GM19351 (cell line): Measurements from ENCODE around the gene POLR3A.

ENCODE experiments used
- ATAC-seq: cut with Tn5 transposase; IDR thresholded peaks from one replicate; pipeline ENCODE4 v1.9.1; 2021; ENCODE audit warnings: mild to moderate bottlenecking, moderate library complexity; ENCODE audit not compliant: unreplicated experiment

Gene POLR3A

DNA sequence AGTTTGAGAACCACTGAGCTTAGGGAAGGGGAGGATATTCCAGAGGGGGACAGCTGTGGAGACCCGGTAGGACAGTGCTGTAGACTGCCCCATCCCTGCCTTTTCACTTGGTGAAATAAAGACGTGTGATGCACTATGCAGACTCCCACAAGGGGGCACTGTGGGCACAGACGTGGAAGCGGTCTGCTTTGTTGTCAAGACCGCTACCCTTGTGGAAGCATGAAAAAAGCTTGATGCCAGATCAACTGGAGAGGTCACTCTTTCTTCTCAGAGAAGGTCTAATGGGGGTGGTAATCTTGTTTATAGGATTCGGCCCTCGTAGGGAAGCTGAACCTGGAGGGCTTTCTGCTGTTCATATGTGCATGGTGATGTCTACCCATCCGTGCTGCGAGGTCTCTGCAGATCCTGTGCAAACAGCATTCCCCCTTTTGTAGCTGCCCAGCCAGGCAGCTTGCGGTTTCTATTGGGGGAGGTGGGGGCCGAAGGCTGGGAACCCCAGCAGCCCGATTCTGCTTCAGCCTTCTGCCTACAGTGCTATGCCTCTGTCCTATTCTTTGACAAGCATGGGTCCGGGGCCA is 18.1 kb upstream of the POLR3A start:
- ATAC-seq = peak; percentile 60

DNA sequence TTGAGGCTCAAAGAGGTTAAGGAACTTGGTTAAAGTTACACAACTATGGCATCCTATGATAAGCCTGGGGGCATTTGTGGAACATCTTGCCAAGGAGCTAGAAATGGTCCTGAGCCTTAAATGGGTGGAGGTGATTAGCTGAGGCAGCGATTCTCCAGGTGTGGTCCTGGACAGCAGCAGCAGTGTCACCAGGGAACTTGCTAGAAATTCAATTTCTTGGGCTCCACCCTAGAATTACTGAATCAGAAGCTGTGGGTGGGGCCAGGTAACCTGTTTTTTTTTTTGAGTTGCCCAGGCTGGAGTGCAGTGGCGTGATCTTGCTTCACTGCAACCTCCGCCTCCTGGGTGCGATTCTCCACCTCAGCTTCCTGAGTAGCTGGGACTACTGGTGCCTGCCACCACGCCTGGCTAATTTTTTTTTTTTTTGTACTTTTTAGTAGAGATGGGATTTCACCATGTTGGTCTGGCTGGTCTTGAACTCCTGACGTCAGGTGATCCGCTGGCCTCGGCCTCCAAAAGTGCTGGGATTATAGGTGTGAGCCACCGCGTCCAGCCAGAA is 17.5 kb upstream of the POLR3A start:
- ATAC-seq = no peak

DNA sequence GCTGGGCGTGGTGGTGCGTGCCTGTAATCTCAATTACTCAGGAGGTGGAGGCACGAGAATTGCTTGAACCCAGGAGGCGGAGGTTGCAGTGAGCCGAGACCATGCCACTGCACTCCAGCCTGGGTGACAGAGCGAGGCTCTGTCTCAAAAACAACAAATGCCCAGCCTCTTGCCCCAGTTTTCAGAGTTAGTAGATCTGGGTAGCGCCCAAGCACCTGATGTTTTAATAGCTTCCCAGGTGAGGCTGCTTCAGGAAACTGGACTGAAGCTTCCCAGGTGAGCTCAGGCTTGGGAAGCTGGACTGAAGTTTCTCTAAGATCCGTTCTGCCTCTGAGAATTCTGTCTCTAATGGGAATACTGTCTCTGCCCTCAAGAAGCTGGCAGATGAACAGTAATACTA is 16.5 kb upstream of the POLR3A start:
- ATAC-seq = no peak

DNA sequence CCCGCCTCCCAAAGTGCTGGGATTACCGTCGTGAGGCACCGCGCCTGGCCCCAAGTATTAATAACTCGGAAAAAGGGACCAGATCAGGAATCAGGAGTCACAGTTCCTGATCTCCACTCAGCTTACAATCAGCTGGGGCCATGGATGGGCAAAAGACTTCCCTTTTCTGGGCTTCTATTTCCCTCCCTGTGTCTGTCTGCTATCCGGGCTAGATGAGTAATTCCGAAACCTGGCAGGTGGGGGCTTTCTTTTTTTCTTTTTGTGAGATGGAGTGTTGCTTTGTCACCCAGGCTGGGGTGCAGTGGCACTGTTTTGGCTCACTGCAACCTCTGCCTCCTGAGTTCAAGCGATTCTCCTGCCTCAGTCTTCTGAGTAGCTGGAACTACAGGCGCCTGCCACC is 15.9 kb upstream of the POLR3A start:
- peak; percentile 60 for ATAC-seq

DNA sequence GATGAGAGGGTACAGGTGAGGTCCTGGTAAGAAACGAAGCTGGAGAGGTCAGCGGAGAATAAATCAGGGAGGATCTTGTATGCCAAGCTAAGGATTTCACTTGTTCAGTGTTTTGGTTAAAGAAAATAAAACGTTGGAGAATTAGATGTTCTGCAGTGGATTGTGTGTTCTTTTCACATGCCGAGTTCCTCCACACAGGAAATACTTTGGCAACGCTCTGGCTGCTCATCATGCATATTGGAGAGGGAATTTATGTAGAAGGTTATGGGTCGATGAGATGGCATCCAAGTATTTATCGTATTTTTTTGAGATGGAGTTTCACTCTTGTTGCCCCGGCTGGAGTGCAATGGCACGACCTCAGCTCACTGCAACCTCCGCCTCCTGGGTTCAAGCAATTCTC is 15.4 kb upstream of the POLR3A start:
- ATAC-seq = no peak

DNA sequence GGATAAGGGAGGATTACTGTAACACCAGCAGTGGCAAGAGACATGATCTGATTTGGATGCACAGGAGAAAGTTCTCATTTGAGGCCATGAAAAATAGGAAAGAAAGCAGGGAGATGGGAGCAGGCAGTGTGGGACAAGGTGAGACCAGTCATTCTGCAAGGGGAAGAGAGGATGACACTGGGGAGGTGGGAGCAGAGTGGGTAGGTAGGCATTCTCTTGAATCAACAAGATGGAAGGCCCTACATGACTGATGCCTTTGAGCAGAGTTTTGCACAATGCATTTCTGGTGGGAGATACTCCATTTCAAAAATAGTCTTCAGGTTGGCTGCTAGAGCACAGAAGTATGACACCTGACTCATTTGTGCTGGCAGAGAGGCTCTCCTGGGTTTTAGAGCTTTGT is 14.9 kb upstream of the POLR3A start:
- ATAC-seq = no peak

DNA sequence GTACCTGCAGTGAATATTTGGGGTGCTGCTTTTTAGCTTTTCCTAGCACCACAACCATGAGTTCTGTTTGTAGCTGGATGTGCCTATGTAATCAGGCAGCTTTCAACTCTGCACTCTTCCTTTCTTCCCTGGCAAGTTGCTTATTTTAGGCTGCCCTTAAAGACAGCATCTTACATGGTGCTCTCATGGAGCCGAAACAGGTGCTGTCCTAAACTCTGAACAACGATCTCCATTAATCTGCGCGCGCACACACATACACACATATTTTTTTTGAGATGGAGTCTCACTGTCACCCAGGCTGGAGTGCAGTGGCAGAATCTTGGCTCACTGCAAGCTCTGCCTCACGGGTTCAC is 13.4 kb upstream of the POLR3A start:
- ATAC-seq = no peak

DNA sequence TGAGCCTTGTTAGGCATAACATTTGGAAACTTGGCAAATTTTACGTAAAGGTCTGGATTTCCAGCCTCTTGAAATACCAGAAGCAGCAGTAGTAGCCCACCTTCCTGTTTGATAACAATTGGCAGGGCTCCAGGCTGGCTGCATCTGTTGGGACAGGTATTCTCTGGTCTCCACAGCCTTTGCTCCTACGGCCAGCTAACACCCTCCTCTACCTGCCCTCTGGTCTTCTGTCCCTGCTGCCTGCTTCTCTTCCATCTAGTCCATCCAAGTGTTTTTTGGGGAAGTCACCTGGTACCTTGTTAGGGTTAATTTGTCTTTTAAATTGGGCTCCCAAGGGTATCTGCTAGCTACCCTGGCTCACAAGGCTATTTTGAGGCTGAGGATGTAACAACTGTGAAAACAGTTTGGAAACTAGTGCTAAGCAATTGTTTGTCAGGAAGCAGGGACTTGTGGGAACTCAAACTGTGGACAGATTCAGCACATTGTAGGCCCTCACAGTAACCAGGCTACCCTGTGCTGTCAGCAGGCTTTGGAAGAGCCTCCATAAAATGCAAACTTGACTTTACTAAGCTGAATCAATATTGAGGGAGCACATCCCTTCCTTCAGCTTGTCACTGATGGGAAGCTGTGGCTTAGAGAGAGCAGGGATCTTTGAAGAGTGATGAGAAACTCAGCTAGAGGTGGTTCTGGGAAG is 12.9 kb upstream of the POLR3A start:
- ATAC-seq = no peak

DNA sequence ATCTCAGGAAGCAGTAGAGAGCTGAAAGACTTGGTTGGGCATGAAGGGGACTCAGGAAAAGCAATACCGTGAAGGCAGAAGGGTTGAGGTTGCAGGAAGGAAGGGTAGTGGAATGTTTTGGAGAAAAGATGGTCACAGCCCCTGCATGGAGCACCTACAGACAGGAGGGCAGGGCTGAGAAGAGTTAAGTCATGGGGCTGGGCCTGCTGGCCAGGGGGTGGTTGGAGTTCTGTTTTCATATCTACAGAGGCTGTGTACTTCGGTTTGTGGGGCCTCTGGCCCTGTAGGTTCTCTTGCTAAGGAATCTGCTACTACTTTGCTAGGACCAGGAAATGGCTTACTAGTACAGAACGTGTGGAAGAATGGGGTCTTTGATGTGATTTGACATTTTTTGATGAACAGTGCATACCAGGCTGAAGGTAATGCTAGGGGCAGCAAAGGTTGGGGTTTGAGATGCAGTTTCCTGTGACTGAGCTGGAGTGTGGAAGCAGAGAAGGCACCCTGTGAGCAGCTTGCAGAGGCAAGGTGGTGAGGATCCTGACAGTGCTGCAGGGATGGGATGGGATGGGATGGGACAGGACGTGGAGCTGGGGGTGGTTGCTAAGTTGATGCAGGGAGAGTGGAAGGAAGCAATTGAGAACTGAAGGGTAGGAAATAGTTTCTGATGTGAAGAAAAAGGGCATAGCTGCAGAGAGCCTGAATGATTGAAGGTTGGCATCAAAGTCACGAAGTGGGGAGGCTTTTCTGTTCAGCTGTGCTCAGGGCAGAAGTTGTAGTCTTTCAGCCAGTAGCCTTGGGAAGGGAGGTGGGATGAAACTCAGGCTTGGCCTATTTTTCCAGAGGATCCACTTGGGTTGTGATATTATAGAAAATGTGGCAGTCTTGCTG is 12.1 kb upstream of the POLR3A start:
- ATAC-seq = no peak

DNA sequence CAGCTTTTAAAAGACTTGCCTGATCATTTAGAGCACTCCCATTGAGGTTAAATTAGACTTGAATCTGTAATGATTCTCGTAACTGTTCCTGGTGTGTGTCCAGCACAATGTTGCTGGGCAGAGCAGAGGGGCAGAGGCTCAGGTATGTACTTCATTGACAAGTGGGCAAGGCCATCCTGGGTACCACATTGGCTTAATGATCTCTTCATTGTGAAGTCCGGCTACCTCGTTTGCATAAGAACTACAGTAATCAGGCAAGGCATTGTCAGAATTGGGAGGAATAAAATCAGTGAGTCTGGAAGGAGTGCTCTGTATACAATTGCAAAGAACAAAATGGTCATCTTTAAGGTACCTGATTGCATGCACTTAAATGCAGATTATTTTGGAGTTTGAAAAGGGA is 10.4 kb upstream of the POLR3A start:
- ATAC-seq = no peak

DNA sequence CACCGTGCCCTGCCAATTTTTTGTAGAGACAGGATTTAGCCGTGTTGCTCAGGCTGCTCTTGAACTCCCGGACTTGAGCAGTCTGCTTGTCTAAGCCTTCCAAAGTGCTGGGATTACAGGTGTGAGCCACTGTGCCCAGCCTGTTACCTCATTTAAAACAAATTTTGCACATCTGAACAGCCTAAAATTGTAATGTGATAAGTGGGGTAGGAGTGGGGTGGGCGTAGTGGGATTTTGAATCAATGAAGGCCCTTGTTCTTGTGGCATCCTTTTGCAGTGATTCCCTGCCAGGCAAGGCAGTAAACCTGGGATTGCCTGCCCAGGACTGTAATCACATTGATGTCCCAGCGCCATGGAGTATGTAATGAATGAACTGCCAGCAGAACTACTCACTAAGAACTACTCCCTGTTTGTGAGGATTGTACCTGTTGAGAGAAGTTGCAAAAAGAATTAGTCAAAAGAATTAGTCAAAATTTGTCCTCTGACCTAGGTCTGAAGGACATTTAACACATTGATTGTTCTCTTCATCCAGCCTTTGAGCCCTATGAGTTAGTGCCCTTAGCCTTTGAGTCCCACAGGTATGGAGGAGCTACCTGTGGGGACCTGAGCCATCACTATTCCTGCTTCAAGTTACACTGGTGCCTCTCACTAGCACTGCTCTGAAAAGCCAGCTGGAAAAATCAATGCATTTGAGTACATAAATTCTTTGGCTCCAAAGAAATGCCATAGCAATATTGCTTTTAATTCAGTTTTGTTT is 9.7 kb upstream of the POLR3A start:
- no peak for ATAC-seq

DNA sequence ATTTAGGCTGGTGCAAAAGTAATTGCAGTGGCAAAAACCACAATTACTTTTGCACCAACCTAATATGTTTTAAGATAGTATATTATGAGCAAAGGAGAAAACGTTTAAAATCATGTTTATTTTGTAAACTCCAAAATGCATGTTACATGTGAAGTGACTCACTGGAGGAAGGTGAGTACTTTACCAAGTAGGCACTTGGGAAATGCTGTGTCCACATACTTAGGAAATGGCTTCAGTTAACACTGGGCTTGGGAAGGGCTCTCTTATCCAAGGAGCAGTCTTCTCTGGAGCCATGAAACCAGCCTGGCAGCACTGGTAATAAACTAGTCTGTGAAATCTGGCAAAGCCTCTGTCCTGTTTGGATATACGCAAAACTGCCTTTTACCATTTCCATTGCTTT is 8.8 kb upstream of the POLR3A start:
- ATAC-seq = no peak

DNA sequence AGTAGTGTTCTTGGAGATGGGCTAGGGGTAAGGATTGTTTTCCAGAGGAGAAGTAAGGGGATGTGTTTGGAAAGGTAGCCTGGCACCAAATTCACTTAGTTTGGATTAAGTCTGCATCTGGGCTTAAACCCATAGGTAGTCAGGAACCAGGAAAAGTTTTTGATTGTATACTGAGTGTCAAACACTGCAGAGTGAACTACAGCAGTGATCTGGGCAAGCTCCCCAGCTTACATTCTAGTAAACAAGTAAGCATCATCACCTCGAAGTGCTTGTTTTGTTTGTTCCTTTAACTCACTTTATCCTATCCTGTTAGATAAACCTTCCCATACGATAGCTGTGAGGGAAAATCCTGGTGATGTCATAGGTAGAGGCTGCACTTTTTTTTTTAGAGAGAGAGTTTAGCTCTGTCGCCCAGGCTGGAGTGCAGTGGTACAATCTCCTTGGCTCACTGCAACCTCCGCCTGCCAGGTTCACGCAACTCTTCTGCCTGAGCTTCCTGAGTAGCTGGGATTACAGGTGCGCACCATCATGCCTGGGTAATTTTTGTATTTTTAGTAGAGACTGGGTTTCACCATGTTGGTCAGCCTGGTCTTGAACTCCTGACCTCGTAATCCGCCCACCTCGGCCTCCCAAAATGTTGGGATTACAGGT is 6.7 kb upstream of the POLR3A start:
- no peak for ATAC-seq

DNA sequence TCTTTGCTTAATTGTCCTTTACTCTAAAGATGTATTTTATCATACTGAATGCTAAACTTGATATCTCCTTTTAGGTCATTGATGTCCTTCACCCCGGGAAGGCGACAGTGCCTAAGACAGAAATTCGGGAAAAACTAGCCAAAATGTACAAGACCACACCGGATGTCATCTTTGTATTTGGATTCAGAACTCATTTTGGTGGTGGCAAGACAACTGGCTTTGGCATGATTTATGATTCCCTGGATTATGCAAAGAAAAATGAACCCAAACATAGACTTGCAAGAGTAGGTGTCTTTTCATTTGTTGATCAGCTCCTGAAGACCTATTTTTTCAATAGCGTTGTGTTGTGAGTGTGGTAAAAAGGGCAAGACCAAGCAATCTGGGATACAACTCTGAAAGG is 6.1 kb upstream of the POLR3A start:
- ATAC-seq = no peak

DNA sequence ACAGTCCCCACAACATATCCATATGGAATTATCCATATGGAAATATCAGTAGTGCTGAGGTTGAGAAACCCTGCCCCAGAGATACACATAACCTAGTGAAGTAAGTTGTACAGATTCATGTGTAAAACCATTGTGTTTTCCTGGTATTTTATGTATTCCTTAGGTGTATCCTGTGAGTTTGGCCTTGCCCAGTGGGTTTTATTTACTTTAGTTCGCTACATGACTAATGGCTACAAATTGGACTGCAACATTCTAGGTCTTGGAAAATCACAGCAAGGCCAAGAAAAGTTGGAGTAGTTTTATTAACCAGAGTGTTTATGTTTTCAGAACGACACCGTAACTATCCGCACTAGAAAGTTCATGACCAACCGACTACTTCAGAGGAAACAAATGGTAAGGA is 5.7 kb upstream of the POLR3A start:
- ATAC-seq = no peak

DNA sequence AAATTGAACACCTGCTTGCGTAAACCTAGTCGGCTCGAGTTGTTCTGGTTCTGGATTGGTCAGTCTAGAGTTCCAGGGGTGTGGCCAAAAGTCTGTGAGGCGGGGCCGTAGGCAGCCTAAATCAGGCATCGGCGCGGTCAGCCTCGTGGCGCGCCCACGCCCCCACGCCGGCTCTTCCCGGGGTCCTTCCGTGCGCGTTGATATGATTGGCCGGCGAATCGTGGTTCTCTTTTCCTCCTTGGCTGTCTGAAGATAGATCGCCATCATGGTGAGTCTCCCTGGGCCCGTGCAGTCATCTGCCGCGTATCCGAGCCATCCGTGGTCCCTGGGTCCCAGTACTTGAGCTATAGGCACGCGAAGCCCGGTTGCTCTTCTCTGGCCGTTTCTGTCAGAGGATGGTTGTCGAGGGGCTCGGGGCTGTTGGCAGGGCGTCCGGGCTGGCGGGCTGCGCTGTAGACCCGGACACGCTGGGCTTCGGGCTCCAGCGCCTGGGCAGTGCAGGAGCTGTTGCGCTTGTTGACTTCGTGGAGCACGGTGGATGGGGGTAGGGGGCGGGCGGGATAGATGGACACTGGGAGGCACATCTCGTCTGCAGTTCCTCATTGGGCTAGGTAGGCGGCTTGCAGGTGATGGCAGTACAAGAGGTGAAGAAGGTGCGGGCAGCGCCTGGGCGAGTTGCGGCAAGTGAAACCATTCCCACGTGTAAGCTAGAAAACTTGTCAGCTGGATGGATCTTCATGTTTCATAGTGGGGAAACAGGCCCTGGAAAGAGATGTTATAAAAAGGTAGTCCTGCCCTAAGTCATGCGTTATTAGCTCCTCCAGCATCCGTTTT is 4.5 kb upstream of the POLR3A start, which contains the start of gene RPS24:
Gene RPS24 (plus strand): TSS at position 227 of the 834 bp plus-strand sequence. CDS start 39 bp downstream, at position 266.
- ATAC-seq = peak; percentile 79

DNA sequence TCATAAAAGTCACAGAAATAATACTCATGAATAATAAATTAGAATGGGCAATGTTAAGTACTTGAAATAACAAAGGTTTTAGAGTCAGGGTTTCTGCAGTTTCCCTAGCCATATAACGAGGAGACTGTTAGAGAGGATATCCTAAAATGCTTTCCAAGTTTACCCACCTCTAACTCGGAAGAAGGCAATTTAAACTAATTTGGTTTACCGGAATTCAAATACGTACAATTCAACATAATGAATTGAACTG is 4.0 kb upstream of the POLR3A start:
- no peak for ATAC-seq

DNA sequence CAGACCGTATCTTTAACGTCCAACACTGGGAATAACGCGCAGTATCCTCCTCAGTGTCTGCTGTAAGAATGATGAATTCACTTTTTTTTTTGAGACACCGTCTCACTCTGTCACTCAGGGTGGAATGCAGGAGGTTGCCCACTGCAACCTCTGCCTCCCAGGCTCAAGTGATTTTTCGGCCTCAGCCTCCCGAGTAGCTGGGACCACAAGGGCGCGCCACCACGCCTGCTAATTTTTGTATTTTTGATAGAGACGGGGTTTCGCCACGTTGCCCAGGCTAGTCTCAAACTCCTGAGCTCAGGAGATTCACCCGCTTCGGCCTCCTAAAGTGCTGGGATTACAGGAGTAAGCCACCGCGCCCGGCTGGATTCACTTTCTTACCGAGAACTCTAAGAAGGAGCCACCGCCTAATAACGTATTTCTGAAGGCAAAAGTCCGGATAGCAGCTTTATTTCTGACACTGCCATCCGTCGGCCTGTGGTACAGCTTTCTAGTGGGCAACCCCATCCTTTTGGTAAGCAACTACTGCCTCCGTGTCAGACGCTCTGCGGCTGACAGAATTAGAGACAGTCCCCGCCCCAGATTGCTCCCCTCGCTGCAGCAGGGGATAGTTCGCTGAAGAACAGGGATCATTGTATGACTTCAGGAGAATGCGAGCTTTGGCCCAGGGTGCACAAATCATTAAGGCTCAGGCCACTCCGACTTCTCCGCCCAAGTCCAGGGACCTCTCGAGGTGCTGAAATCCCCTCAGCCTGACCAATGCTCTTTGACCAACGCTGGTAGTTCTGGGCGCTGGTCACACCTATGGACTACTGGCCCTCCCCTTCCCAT is 662 bp downstream of the POLR3A start:
- ATAC-seq = no peak
